ENCODE results near the gene SPTLC3.

SPTLC3 gene

GRCh38 chr20:13034936-13035335, 26.2 kb downstream of the SPTLC3 start:
- Histone ChIP-seq H3K4me1 (peaks cover 0 to 6% (median 2%) of the 10 kb centered on the region in 4 donors), H3K27ac (no peak overlapping the region), H3K9me3 (no peaks in the 10 kb centered on the region), H3K27me3 (no peaks in the 10 kb centered on the region), H3K36me3 (no peaks in the 10 kb centered on the region), H3K4me3 (no peak overlapping the region)
- TF ChIP-seq, protein P1, sequence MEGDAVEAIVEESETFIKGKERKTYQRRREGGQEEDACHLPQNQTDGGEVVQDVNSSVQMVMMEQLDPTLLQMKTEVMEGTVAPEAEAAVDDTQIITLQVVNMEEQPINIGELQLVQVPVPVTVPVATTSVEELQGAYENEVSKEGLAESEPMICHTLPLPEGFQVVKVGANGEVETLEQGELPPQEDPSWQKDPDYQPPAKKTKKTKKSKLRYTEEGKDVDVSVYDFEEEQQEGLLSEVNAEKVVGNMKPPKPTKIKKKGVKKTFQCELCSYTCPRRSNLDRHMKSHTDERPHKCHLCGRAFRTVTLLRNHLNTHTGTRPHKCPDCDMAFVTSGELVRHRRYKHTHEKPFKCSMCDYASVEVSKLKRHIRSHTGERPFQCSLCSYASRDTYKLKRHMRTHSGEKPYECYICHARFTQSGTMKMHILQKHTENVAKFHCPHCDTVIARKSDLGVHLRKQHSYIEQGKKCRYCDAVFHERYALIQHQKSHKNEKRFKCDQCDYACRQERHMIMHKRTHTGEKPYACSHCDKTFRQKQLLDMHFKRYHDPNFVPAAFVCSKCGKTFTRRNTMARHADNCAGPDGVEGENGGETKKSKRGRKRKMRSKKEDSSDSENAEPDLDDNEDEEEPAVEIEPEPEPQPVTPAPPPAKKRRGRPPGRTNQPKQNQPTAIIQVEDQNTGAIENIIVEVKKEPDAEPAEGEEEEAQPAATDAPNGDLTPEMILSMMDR (IDR thresholded peaks at IDR 0.05): no peak
- intact Hi-C loops (cut with DNase I; ENCODE audit: low total_unique reads): no loop called here
- no peak for DNase-seq

DNA sequence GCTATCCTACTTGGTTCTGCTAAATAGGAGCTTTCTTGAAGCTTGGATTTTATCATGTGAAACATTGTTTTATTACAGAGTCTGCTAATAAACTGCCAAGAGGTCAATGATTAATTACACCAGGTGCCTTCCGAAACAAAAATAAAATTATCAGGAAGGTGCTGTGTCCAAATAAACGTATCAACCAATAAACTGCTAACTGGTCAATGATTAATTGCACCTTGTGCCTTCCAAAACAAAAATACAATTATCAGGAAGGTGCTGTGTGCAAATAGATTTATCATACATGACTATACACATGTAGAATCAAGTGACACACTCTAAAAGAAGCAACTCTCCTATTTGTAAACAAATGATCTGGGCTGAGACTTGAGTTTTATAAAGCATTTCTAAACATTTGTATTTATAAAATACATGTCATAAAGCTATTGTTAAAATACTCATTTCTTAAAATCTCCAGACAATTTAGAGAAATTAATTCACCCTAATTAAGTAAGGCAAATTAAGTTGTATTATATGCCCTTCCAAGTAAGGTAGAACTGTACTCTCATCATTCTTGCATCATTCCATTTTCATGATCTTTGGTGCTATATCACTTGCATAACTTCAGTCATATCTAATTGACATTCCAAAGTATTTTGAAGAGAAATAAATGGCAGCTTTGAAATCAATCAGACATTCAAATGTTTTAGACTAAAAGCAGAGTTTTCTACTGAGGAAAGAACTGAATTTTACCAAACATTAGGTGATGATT, 26.8 kb downstream of the SPTLC3 start:
- no peaks in the 10 kb centered on the region for H3K36me3 ChIP-seq
- intact Hi-C loops (cut with DNase I; ENCODE audit: low total_unique reads): no loop called here
- TF ChIP-seq, protein P1 (IDR thresholded peaks at IDR 0.05): no peak
- DNase-seq: no peak
- H3K27ac ChIP-seq: no peak overlapping the region
- H3K4me3 ChIP-seq: no peak overlapping the region
- peaks cover 0 to under 1% (median 0%) of the 10 kb centered on the region in 4 donors for H3K4me1 ChIP-seq
- no peaks in the 10 kb centered on the region for H3K27me3 ChIP-seq
- H3K9me3 ChIP-seq: no peaks in the 10 kb centered on the region

DNA sequence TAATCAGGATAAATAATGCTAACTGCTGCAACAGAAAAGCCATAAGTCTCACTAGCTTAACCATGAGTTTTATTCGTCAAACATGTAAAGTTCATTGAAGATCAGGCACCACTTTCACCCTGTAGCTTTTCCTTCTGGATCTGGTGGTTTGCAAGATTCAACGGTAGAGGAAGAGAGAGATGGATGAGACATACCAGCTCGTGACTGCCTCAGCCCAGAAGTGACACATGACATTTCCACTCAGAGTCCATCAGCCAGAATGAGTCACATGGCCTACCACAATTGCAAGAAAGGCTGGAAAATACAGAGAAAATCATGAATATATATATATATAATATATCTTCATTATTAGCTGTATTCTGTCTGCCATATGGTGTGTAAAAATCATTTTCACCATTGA, 29.0 kb downstream of the SPTLC3 start:
- Histone ChIP-seq H3K27me3 (no peaks in the 10 kb centered on the region), H3K9me3 (no peaks in the 10 kb centered on the region), H3K27ac (no peak overlapping the region), H3K4me1 (no peaks in the 10 kb centered on the region), H3K36me3 (no peaks in the 10 kb centered on the region), H3K4me3 (no peak overlapping the region)
- TF ChIP-seq, protein P1 (IDR thresholded peaks at IDR 0.05): no peak
- DNase-seq: no peak
- intact Hi-C loops (cut with DNase I; ENCODE audit: low total_unique reads): no loop called here

- DNase-seq: no peak
- H3K4me3 ChIP-seq: no peak overlapping the region
- H3K36me3 ChIP-seq: no peaks in the 10 kb centered on the region
- intact Hi-C loops (cut with DNase I; ENCODE audit: low total_unique reads): no loop called here
- no peaks in the 10 kb centered on the region for H3K4me1 ChIP-seq
- no peak overlapping the region for H3K27ac ChIP-seq
- H3K27me3 ChIP-seq: no peaks in the 10 kb centered on the region
- H3K9me3 ChIP-seq: no peaks in the 10 kb centered on the region
- TF ChIP-seq, protein P1 (IDR thresholded peaks at IDR 0.05): no peak
Measured at GRCh38 chr20:13041574-13042457, 33.0 kb downstream of the SPTLC3 start.

GRCh38 chr20:13042458-13042794, 33.7 kb downstream of the SPTLC3 start:
- Histone ChIP-seq H3K27me3 (no peaks in the 10 kb centered on the region), H3K27ac (no peak overlapping the region), H3K4me1 (no peaks in the 10 kb centered on the region), H3K36me3 (no peaks in the 10 kb centered on the region), H3K4me3 (no peak overlapping the region), H3K9me3 (no peaks in the 10 kb centered on the region)
- TF ChIP-seq, protein P1 (IDR thresholded peaks at IDR 0.05): no peak
- intact Hi-C loops (cut with DNase I; ENCODE audit: low total_unique reads): no loop called here
- no peak for DNase-seq
